ENCODE measurements around the gene ZNF428. TPM values are rescaled to one million over a fixed set of nuclear protein-coding genes. Genes with fewer than 3 reads are reported as not detected.
"Not testable (repeated sequence)": the region's sequence is repeated elsewhere in the genome, so short reads cannot be mapped to it uniquely, and the experiment has no call there.

Gene ZNF428
- total RNA-seq, 1 donor from 2014 or later: 39.1 TPM

GRCh38 chr19:43598445-43599240 is 20.8 kb downstream of the ZNF428 start:
- DNase-seq (ENCODE audit: low spot score): no peak
- intact Hi-C loops (cut with DNase I): loop anchor here (10.0 kb wide), 1 partner anchor 56 kb away; no protein-coding TSS in a partner anchor
- ATAC-seq: no peak

DNA sequence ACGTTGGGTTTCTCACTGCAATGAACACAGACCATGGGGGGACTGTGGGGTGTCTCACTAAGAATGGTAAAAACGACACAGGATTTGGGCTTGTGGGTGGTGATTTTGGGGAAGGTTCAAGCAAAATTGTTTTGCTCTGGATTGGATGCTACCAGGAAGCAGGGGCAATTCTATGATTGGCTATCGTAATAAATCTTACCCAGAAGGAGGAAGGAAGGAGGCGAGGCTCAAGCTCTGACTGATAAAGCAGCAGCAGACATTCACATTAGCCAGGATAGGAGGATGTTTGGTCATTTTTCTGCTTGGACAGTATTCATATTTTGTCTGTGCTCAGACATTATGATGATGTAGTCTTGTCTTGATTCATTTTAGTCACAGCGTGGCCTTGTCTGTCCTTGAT is 21.6 kb downstream of the ZNF428 start:
- DNase-seq (ENCODE audit: low spot score) (no peak), ATAC-seq (no peak)
- intact Hi-C loops (cut with DNase I): loop anchor here (10.0 kb wide), 1 partner anchor 57 kb away; no protein-coding TSS in a partner anchor

DNA sequence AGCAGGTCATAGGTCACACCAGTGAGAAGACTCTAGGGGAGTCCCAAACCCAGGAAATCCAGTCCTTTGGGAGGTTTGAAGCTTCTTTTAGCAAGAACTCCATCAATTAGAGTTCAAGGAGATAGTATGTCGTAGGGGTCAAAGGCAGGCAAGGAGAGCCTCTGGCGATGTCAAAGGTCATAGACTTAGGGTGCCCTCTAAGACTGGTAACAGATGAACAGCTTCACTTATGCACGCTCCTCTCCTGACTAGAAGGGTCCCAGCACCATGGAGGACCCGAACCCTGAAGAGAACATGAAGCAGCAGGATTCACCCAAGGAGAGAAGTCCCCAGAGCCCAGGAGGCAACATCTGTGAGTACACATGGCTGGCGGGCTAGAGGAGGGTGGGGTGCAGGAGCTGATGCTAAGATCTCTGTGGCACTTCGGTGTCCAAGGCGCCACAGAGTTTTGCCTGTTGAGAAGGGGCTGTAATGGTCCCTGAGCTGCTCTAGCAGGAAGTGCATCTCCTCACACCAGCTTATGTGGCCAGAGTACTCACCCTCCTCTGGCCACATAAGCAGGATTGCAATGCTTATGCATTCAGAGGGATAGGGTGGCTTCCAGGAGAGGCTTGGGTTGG is 22.5 kb downstream of the ZNF428 start:
- intact Hi-C loops (cut with DNase I): loop anchor here (10.0 kb wide), 1 partner anchor 58 kb away; no protein-coding TSS in a partner anchor
- DNase-seq (ENCODE audit: low spot score) (no peak), ATAC-seq (no peak)

DNA sequence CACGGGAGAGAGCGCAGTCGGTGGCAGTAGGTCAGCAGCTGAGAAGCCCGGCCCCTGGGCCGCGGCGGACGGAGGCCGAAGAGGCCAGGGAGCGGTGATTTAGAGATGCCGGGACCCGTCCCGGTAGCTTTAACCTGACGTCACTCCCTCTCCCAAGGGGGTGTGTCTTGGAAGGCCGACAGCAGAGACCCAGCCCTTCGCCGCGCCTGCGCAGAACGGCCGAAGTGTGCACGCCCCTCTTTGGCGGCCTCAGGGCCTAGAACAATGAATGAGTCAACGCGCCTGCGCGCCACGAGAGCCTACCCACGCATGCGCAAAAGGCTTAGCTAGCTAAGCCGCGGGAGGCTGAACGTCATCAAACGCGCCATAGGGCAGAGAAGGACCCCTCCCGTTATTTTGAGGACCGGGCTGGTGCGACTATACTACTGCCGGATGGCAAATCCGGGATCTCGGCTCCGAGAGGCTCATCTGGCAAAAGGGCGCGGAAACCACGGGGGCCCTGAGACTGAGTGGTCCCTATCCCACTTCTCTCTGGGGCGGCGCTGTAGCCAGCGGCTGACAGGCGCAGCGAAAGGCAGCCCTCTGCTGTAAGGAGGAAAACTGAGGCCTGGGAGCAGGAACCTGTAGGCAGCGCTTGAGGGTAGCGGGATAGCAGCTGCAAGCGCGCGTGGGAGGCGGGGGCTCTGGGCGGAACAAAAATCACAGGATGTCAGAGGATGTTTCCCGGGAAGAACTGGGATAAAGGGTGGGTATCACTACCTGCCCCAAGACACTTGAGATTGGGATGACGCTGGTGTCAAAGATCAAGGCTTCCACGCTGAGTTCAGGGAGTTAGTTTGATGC is 23.2 kb downstream of the ZNF428 start, which contains the start of the genes IRGQ and ZNF576:
Gene IRGQ, minus strand, starts transcription at position 136 of the 843 bp plus-strand sequence. CDS start 796 bp downstream, outside the sequence.
Gene ZNF576, plus strand, starts transcription at position 597 of the 843 bp plus-strand sequence. CDS start 514 bp downstream, outside the sequence.
- intact Hi-C loops (cut with DNase I): loop anchor here (10.0 kb wide), 1 partner anchor 59 kb away; no protein-coding TSS in a partner anchor
- peak; percentile 100 for DNase-seq (ENCODE audit: low spot score)
- peak; percentile 97 for ATAC-seq

DNA sequence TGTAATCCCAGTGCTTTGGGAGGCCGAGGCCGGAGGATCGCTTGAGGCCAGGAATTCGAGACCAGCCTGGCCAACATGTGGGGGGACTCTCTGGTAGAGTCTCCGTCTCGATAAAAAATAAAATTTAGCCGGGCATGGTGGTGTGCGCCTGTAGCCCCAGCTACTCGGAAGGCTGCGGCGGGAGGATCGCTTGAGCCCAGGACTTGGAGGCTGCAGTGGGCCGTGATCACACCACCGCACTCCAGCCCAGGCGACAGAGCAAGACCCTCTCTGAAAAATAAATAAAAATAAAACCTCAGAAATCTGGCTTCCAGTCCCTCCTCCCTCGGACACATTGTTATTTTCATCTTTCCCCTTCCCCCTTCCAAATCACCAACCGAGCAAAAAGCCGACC is 23.8 kb downstream of the ZNF428 start:
- intact Hi-C loops (cut with DNase I): loop anchor here (10.0 kb wide), 1 partner anchor 59 kb away; no protein-coding TSS in a partner anchor
- ATAC-seq: peak; percentile 39

DNA sequence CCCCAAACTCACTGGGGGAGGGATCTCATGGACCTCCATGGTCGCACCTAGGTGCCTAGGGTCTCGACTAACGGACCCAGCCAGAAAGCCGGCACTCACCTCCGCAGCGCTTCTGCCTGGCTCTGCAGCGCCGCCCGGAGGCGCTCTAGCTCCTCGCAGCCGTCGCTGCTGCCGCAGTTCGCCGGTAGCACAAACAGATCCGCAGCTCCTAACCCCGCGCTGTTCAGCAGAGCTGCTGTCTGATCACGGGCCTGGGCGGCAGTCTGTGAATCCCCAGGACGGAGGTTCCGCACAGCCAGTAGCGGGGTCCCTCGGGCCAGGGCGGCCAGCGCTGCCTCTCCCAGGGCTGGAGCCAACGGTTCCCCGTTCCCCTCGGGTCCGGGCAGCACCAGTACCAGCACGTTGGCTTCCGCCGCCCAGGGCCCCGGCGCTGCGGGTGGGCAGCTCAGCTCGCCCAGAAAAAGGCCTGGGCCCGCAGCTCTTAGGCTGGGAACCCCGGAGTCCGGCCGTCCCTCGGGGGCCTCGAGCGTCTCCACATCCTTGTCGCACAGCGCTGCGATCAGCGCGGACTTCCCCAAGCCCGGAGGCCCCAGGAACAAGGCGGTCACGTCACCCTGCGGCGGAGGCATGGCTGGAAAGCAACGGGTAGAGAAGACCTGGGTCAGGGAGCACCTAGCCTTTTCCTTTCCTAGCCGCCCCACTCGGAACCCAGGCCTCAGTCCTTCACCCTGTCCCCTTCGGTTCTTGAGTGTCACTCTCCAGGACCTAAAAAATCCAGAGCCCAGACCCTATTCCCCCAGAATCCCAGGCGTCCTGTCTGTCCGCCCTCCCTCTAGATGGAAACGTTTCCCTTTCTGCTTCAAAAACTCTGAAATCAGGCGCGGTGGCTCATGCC is 24.5 kb downstream of the ZNF428 start:
- intact Hi-C loops (cut with DNase I): loop anchor here (10.0 kb wide), 1 partner anchor 60 kb away; no protein-coding TSS in a partner anchor
- peak; percentile 12 for ATAC-seq
- DNase-seq (ENCODE audit: low spot score): peak; percentile 75

More for the DNA sequence above, 23.8 kb downstream of the ZNF428 start:
- no peak for DNase-seq (ENCODE audit: low spot score)

DNA sequence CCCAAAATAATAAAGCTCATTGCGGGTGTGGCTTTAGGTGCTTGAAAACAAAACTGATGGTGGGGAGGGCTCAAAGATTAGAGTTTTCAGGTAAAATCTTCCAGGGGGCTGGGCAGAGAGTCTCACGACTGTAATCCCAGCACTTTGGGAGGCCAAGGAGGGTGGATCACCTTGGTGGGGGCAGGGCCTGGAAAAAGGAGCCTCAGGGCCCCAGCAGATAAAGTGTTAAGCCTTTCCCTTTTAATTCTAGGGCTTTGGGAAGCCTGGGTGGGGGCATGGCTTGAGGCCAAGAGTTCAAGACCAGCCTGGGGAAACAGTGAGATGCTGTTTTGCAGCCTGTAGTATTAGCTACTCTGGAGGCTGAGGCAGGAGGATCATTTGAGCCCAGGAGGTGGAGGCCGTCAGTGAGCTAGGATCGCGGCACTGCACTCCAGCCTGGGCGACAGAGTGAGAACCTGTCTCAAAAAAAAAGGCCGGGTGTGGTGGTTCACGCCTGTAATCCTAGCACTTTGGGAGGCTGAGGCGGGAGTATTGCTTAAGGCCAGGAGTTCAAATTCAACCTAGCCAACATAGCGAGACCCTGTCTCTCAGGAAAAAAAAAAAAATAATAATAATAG is 25.2 kb downstream of the ZNF428 start:
- DNase-seq (ENCODE audit: low spot score): no peak
- ATAC-seq: no peak
- intact Hi-C loops (cut with DNase I): loop anchor here (10.0 kb wide), 1 partner anchor 61 kb away; no protein-coding TSS in a partner anchor

DNA sequence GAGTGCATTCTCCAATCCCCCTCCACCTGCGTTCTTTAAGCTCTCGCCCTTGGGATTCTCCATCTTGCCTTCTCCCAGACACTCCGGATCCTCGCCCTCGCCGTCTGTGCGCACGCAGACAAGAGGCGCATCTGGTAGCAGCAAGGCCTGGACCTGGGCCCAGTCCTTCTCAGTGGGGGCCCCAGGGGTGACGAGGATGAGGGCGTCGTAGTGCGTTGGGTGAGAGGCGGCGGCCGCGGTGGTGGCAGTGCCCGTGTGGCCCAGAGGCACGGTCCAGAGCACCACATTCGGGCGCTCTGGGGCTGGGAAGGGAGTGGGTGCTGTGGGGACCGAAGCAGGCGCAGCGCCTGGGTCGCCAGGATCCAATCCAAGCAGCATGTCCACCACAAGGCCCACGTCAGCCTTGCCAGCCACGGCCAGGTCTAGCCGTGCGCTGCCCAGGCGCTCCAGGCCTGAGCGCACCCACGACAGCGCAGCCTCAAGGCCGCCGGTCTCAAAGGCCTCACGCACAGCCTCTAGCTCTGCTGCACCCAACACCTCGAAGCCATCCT is 26.6 kb downstream of the ZNF428 start:
- ATAC-seq: no peak
- intact Hi-C loops (cut with DNase I): loop anchor here (10.0 kb wide), 1 partner anchor 62 kb away; no protein-coding TSS in a partner anchor
- no peak for DNase-seq (ENCODE audit: low spot score)

DNA sequence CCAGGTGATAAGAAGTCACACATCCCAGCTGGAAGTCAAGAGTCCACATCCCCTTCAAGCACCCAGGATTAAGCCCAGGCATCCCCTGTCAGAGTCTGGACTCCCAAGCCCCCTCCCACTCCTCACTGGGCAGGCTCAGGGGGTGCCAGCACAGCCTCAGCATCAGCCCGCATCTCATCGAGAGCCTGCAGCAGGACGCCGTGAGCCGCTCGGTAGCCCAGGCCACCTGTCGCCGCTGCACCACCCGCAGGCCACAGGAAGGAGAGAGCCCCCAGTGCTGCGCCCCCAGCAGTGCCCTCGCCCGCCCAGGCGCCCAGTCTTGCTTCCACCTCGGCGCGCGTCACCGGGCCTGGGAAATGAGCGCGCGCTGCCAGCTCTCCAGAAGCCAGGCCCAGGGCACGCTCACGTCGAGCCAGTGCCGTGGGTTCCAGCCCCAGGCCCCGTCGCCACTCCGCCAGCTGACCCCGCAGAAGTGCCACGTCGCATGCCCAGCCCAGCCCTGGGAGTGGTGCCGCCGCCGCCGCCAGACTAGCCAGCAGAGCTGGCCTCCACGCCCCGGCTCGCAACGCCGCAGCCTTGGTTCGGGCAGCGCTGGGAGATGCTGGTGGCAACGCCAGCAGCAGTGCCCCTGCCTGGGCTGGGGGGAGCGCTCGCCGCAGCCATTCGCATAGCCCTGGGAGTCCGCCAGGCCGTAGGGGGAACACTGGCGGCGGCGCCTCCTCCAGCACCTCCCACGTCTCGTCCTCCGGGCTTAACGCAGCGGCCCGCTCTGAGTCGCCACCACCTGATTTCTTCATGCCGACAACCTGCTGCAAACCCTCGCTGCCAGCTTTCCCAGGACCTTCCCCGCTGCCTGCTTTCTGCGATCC is 27.3 kb downstream of the ZNF428 start:
- no peak for ATAC-seq
- intact Hi-C loops (cut with DNase I): loop anchor here (10.0 kb wide), 1 partner anchor 63 kb away; no protein-coding TSS in a partner anchor
- no peak for DNase-seq (ENCODE audit: low spot score)

DNA sequence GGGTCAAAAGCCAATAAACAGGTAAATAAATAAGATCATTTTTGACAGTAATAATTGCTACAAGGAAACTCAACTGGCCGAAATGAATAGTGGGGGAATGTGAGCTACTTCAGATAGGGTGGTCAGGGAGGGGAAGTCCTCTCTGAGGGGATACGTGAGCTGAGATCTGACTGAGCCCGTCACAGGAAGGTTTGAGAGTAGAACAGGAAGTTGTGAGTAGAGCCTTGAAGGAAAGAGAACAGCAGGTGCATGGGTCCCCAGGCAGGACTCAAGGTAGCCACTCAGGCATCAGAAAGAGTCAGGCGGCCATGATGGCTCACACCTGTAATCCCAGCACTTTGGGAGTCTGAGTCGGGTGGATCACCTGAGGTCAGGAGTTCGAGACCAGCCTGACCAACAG is 29.8 kb downstream of the ZNF428 start:
- intact Hi-C loops (cut with DNase I): loop anchor here (10.0 kb wide), 1 partner anchor 65 kb away; no protein-coding TSS in a partner anchor
- no peak for DNase-seq (ENCODE audit: low spot score)
- ATAC-seq: no peak

DNA sequence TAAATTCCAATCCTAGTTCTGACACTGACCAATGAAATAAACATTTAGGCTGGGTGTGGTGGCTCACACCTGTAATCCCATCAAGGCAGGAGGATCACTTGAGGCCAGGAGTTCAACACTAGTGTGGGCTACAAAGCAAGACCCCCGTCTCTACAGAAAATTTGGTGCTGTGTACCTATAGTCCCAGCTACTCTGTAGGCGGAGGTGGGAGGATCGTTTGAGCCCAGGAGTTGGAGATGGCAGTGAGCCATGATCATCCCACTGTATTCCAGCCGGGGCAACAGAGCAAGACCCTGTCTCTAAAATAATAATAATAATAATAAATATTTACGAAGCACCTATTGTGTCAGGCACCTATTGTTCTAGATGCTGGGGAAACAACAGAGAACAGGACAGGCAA is 30.2 kb downstream of the ZNF428 start:
- intact Hi-C loops (cut with DNase I): no loop called here
- ATAC-seq (no peak), DNase-seq (ENCODE audit: low spot score) (no peak)

DNA sequence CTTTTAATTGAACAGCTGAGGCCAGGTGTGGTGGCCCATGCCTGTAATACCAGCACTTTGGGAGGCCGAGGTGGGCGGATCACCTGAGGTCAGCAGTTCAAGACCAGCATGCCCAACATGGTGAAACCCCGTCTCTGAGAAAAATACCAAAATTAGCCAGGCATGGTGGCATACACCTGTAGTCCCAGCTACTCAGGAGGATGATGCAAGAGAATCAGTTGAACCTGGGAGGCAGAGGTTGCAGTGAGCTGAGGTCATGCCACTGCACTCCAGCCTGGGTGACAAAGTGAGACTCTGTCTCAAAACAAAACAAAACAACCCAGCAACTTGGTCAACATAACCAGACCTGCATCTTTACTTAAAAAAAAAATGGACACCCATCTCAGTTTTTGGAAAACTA is 32.4 kb downstream of the ZNF428 start:
- ATAC-seq; DNase-seq (ENCODE audit: low spot score); intact Hi-C loops (cut with DNase I): not testable (repeated sequence)

- DNase-seq (ENCODE audit: low spot score): no peak
- intact Hi-C loops (cut with DNase I): no loop called here
- ATAC-seq: no peak
These were observed 33.1 kb downstream of the ZNF428 start for GRCh38 chr19:43586346-43586745.

- intact Hi-C loops (cut with DNase I): no loop called here
- DNase-seq (ENCODE audit: low spot score) (no peak), ATAC-seq (no peak)
These were observed 34.9 kb downstream of the ZNF428 start for GRCh38 chr19:43584484-43584883.

DNA sequence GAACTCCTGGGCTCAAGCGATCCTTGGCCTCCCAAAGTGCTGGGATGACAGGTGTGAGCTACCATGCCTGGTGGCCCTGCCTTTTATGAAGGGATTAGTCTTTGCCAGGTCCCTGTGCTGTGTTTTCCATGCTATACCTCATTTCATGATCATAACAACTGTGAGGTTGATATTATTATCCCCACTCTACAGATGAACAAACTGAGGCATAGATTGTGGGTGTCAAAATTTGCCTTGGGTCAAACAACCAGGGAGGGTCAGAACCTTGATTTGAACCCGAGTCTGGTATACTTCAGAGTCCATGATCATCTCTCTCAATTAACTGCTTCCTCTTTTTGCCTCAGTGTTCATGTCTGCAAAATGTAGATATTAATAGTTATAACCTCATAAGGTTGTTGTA is 36.9 kb downstream of the ZNF428 start:
- intact Hi-C loops (cut with DNase I): no loop called here
- DNase-seq (ENCODE audit: low spot score) (no peak), ATAC-seq (no peak)

- intact Hi-C loops (cut with DNase I): no loop called here
- DNase-seq (ENCODE audit: low spot score): no peak
- no peak for ATAC-seq
These were observed 38.0 kb downstream of the ZNF428 start for GRCh38 chr19:43581467-43581866.

All from sciatic nerve (tissue), 2 donors.